MCF 10A (cell line): ENCODE data around the gene CCDC85C. TPM values are rescaled to one million over a fixed set of nuclear protein-coding genes. Genes with fewer than 3 reads are reported as not detected.

Source experiments
- BruUV-seq: library from RNA; stranded (reverse); fragments of 400-500 nt; replicated peaks from 2 replicates; lab custom pipeline; 2021; lab: Mats Ljungman, UMichigan
- CTCF ChIA-PET: fragments of 300-600 bp; sonication (Branson Sonifier 250); formaldehyde crosslinking; extraction: SDS; loops from one replicate; lab custom pipeline; 2021; ENCODE audit warnings: antibody characterized with exemption, inconsistent platforms; lab: Yijun Ruan, JAX
- POLR2A ChIA-PET: fragments of 300-600, 350-650 bp; sonication (Branson Sonifier 250); formaldehyde crosslinking; extraction: SDS; loops from one replicate; lab custom pipeline; 2020; ENCODE audit warnings: antibody characterized with exemption, inconsistent platforms; lab: Yijun Ruan, JAX
- DNase-seq: peaks from one replicate; pipeline ENCODE4 v3.0.0-alpha.2; 2018; ENCODE audit not compliant: unreplicated experiment
- H3K27ac Mint-ChIP-seq: one replicate; pipeline ENCODE4 v1.8.0; 2022; ENCODE audit warnings: mild to moderate bottlenecking, low read depth, mixed read lengths; ENCODE audit not compliant: unreplicated experiment
- H3K27me3 Mint-ChIP-seq: one replicate; pipeline ENCODE4 v1.8.0; 2022; ENCODE audit warnings: mixed read lengths; ENCODE audit not compliant: insufficient read depth, unreplicated experiment
- H3K36me3 Mint-ChIP-seq: one replicate; pipeline ENCODE4 v1.8.0; 2022; ENCODE audit warnings: mild to moderate bottlenecking, moderate library complexity, mixed read lengths; ENCODE audit not compliant: insufficient read depth, unreplicated experiment
- H3K4me1 Mint-ChIP-seq: one replicate; pipeline ENCODE4 v1.8.0; 2022; ENCODE audit warnings: mixed read lengths; ENCODE audit not compliant: insufficient read depth, unreplicated experiment
- H3K4me3 Mint-ChIP-seq: one replicate; pipeline ENCODE4 v1.8.0; 2022; ENCODE audit warnings: mild to moderate bottlenecking, moderate library complexity, mixed read lengths; ENCODE audit not compliant: unreplicated experiment
- H3K9me3 Mint-ChIP-seq: one replicate; pipeline ENCODE4 v1.8.0; 2022; ENCODE audit warnings: mixed read lengths; ENCODE audit not compliant: unreplicated experiment
- intact Hi-C: fragments of 100-400 bp; cut with micrococcal nuclease; formaldehyde crosslinking; loops from 2 replicates; pipeline ENCODE4 v1.14.1; 2022
- total RNA-seq: library from RNA; stranded (reverse); gene quantifications from 2 replicates; pipeline ENCODE4 v1.2.3, GENCODE V29; 2022
- TF ChIP-seq, protein P1 (sequence below): fragments of 200-600 bp; IDR thresholded peaks from one replicate; pipeline ENCODE4 v1.8.0; 2022; ENCODE audit warnings: antibody characterized with exemption, mild to moderate bottlenecking; ENCODE audit not compliant: unreplicated experiment

Gene CCDC85C
- total RNA-seq, 1 experiment from 2014 or later = 29.9 TPM

DNA sequence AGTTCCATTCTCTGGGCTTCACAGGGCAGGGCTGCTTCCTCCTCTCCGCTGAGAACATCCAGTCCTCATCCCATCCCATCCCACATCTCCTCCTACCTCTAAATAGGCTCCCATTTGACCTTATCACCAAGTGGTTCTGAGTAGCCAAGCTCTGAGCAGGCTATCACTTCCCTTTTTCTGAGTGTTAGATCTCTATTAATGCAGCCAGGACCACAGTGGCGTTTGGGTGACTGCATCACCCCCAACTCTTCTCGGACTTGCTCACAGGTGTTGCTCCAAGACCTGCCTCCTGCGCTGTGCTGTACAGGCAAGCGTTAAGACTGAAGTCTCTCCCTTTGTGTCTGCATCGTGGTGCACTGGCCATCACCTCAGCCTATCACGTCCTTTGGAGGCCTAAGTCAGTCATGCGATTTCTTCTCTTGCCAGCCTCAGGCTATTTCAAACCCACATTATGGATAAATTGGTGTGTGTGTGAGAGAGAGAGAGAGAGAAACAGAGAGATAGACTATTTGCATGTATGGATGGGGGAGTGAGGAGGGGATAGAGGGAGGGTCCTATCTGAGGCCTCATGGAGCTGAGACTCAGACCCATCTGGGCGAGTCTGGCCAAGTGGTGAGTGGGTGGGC lies 28.5 kb upstream of the CCDC85C start:
- H3K9me3 Mint-ChIP-seq = no peaks in the 10 kb centered on the region
- no peaks in the 10 kb centered on the region for H3K4me1 Mint-ChIP-seq
- BruUV-seq = no TSS peak
- DNase-seq = no peak
- POLR2A ChIA-PET = interaction anchor here (0.6 kb wide), 1 partner anchor 240 kb away, joined by 3 read pairs; no protein-coding TSS in a partner anchor
- no peak overlapping the region for H3K27ac Mint-ChIP-seq
- TF ChIP-seq, protein P1, sequence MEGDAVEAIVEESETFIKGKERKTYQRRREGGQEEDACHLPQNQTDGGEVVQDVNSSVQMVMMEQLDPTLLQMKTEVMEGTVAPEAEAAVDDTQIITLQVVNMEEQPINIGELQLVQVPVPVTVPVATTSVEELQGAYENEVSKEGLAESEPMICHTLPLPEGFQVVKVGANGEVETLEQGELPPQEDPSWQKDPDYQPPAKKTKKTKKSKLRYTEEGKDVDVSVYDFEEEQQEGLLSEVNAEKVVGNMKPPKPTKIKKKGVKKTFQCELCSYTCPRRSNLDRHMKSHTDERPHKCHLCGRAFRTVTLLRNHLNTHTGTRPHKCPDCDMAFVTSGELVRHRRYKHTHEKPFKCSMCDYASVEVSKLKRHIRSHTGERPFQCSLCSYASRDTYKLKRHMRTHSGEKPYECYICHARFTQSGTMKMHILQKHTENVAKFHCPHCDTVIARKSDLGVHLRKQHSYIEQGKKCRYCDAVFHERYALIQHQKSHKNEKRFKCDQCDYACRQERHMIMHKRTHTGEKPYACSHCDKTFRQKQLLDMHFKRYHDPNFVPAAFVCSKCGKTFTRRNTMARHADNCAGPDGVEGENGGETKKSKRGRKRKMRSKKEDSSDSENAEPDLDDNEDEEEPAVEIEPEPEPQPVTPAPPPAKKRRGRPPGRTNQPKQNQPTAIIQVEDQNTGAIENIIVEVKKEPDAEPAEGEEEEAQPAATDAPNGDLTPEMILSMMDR = no peak
- intact Hi-C loops = no loop called here
- no peaks in the 10 kb centered on the region for H3K27me3 Mint-ChIP-seq
- H3K36me3 Mint-ChIP-seq = no peaks in the 10 kb centered on the region
- CTCF ChIA-PET = interaction anchor here (1.1 to 2.0 kb wide), 3 partner anchors 109 to 239 kb away, joined by 3 to 5 read pairs (median 3); no protein-coding TSS in a partner anchor
- H3K4me3 Mint-ChIP-seq = no peak overlapping the region

DNA sequence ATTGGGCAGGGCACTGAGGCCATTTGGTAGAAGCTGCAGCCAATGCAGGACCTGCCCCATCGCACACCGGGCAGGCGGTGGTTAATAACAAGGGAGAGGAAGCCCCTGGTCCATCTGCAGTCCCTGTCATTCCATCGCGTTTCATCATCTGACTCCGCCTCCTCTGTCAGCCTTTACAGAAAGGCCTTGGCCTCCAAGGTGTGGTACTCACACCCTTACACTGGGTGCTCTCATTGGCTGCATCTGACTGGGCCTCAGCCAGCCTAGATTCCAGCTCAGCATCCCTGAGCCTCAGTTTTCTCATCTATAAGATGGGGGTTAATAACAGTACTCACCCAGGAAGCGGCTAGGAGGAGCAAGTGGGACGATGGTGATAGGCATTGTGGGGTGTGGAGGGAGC lies 26.2 kb upstream of the CCDC85C start:
- BruUV-seq = no TSS peak
- intact Hi-C loops = no loop called here
- no peaks in the 10 kb centered on the region for H3K27me3 Mint-ChIP-seq

DNA sequence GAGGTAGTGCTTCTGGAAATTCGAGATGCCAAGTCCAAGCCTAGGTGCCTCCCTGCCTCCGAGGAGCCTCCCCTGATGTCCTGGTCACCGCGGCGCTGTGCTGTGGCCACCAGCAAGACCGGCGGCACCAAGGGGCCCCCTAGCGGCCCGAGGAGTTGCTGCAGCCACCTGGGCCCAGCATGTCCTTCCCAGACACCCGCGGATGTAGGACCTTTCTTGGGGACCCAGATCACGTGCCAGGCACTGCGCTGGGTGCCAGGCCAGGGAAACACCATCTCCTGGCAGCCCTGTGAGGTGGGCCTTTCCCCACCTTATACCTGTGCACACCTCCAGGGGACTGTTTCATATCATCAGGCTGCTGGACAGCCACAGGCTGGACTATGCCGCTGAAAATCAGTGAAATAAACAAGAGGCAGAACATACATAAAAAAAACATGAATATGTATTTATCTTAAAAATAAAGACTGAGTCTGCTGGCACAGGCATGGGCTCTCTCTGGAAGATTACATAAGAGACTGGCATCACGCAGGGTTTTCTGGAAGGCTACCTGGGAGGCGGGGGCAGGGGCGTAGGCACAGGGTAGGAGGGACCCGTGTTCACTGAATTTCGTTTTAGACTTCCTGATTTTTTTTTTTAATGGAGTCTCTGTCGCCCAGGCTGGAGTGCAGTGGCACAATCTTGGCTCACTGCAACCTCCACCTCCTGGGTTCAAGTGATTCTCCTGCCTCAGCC lies 25.0 kb upstream of the CCDC85C start:
- TF ChIP-seq, protein P1 = peak; percentile 96
- no peaks in the 10 kb centered on the region for H3K27me3 Mint-ChIP-seq
- no peaks in the 10 kb centered on the region for H3K36me3 Mint-ChIP-seq
- intact Hi-C loops = loop anchor here (1.0 kb wide), 2 partner anchors 66 to 111 kb away; no protein-coding TSS in a partner anchor
- no peaks in the 10 kb centered on the region for H3K9me3 Mint-ChIP-seq
- H3K4me3 Mint-ChIP-seq = no peak overlapping the region
- no peak overlapping the region for H3K27ac Mint-ChIP-seq
- BruUV-seq = no TSS peak
- CTCF ChIA-PET = interaction anchor here (0.6 to 2.8 kb wide), 28 partner anchors 10 to 811 kb away, joined by 3 to 22 read pairs (median 5); no protein-coding TSS in a partner anchor
- POLR2A ChIA-PET = no interaction called here
- no peaks in the 10 kb centered on the region for H3K4me1 Mint-ChIP-seq
- peak; percentile 67 for DNase-seq

More for the DNA sequence above, 26.2 kb upstream of the CCDC85C start:
- no peaks in the 10 kb centered on the region for H3K36me3 Mint-ChIP-seq
- H3K4me3 Mint-ChIP-seq = no peak overlapping the region
- ChIA-PET CTCF (interaction anchor here (0.6 to 1.3 kb wide), 5 partner anchors 11 to 111 kb away, joined by 3 to 4 read pairs (median 3); no protein-coding TSS in a partner anchor), POLR2A (no interaction called here)
- no peak for DNase-seq
- H3K4me1 Mint-ChIP-seq = no peaks in the 10 kb centered on the region
- TF ChIP-seq, protein P1 = no peak
- no peaks in the 10 kb centered on the region for H3K9me3 Mint-ChIP-seq
- no peak overlapping the region for H3K27ac Mint-ChIP-seq
